PC-3 (cell line): ENCODE data around the gene LUZP4. TPM values are rescaled to one million over a fixed set of nuclear protein-coding genes. Genes with fewer than 3 reads are reported as not detected.

Source experiments
- ATAC-seq: fragments of 200-7000 bp; cut with Tn5 transposase; 2 replicates; pipeline ENCODE4 v1.9.1; 2020; ENCODE audit warnings: mild to moderate bottlenecking, moderate library complexity
- BruUV-seq: library from RNA; stranded (reverse); fragments of 400-500 nt; replicated peaks from 2 replicates; lab custom pipeline; 2021; lab: Mats Ljungman, UMichigan
- CTCF ChIA-PET: fragments of 300-600 bp; sonication (Branson Sonifier 250); formaldehyde crosslinking; loops from one replicate; lab custom pipeline; 2022; ENCODE audit warnings: antibody characterized with exemption; lab: Charles Lee
- POLR2A ChIA-PET: fragments of 300-600 bp; sonication (Branson Sonifier 250); formaldehyde crosslinking; loops from one replicate; lab custom pipeline; 2022; ENCODE audit warnings: antibody characterized with exemption; ENCODE audit not compliant: unreplicated experiment; lab: Charles Lee
- DNase-seq: peaks from one replicate; pipeline ENCODE4 v3.0.0-alpha.2; 2015
- H2AFZ ChIP-seq: fragments of 300-600 bp; sonication (generic); 2 replicates; pipeline ENCODE4 v1.6.0; 2016; ENCODE audit warnings: antibody characterized with exemption, low read length
- H3F3A ChIP-seq: fragments of 300-600 bp; sonication (generic); one replicate; pipeline ENCODE4 v1.6.0; 2017; ENCODE audit warnings: antibody characterized with exemption, low read length, control low read depth, mild to moderate bottlenecking; ENCODE audit not compliant: unreplicated experiment
- H3K27ac ChIP-seq: fragments of 300-600 bp; sonication (generic); 2 replicates; pipeline ENCODE4 v1.5.1; 2016; ENCODE audit warnings: mild to moderate bottlenecking, low read length
- H3K27me3 ChIP-seq: fragments of 300-600 bp; sonication (generic); 2 replicates; pipeline ENCODE4 v1.6.1; 2016; ENCODE audit warnings: low read length, mixed read lengths
- H3K36me3 ChIP-seq: fragments of 300-600 bp; sonication (generic); 2 replicates; pipeline ENCODE4 v1.6.1; 2016; ENCODE audit warnings: low read depth, mixed run types, low read length, mixed read lengths
- H3K4me1 ChIP-seq: fragments of 300-600 bp; sonication (generic); 2 replicates; pipeline ENCODE4 v1.5.1; 2016; ENCODE audit warnings: low read length; ENCODE audit not compliant: insufficient read depth
- H3K4me2 ChIP-seq: fragments of 300-600 bp; sonication (generic); 2 replicates; pipeline ENCODE4 v1.6.0; 2016; ENCODE audit warnings: low read length
- H3K4me3 ChIP-seq: fragments of 300-600 bp; sonication (generic); 2 replicates; pipeline ENCODE4 v1.5.1; 2016; ENCODE audit warnings: mild to moderate bottlenecking, low read length, mixed read lengths
- H3K79me2 ChIP-seq: fragments of 300-600 bp; sonication (generic); 2 replicates; pipeline ENCODE4 v1.6.1; 2017; ENCODE audit warnings: low read length, mixed read lengths
- H3K9ac ChIP-seq: fragments of 300-600 bp; sonication (generic); 2 replicates; pipeline ENCODE4 v1.6.0; 2016; ENCODE audit warnings: mild to moderate bottlenecking, low read length
- H3K9me2 ChIP-seq: fragments of 300-600 bp; sonication (generic); replicated peaks from 2 replicates; pipeline ENCODE4 v1.6.1; 2016; ENCODE audit warnings: mixed run types, low read length, mixed read lengths
- H3K9me3 ChIP-seq: fragments of 300-600 bp; sonication (generic); 2 replicates; pipeline ENCODE4 v1.6.1; 2016; ENCODE audit warnings: low read length, mixed read lengths
- H4K20me1 ChIP-seq: fragments of 300-600 bp; sonication (generic); 2 replicates; pipeline ENCODE4 v1.6.1; 2016; ENCODE audit warnings: low read length, mixed read lengths
- CTCF ChIP-seq: fragments of 300-600 bp; sonication (generic); conservative IDR thresholded peaks from 2 replicates; pipeline ENCODE4 v1.5.1; 2017; ENCODE audit warnings: antibody characterized with exemption, low read depth, mild to moderate bottlenecking, low read length
- EZH2 ChIP-seq: fragments of 300-600 bp; sonication (generic); IDR thresholded peaks from one replicate; pipeline ENCODE4 v1.6.1; 2017; ENCODE audit warnings: antibody characterized with exemption, mild to moderate bottlenecking, low read length; ENCODE audit not compliant: unreplicated experiment
- EZH2phosphoT487 ChIP-seq: fragments of 300-600 bp; sonication (generic); IDR thresholded peaks from 2 replicates; pipeline ENCODE4 v1.6.1; 2018; ENCODE audit warnings: mild to moderate bottlenecking, antibody characterized with exemption, low read length, borderline replicate concordance
- intact Hi-C: fragments of 100-400 bp; cut with micrococcal nuclease; formaldehyde crosslinking; loops from 2 replicates; pipeline ENCODE4 v1.9.0; 2023
- total RNA-seq: library from RNA; depleted of rRNA; stranded (reverse); fragments of >200 nt; gene quantifications from 2 replicates; pipeline ENCODE4 v1.2.3, GENCODE V29; 2014

Gene LUZP4
- total RNA-seq, 1 experiment from 2014 or later, result not detected

- ChIA-PET POLR2A (interaction anchor here (0.5 kb wide), 1 partner anchor 775 kb away, joined by 4 read pairs; no protein-coding TSS in a partner anchor), CTCF (no interaction called here)
- Histone ChIP-seq H3K4me3 (no peak overlapping the region), H3K9ac (no peak overlapping the region), H3K27ac (no peak overlapping the region), H3K36me3 (no peaks in the 10 kb centered on the region), H3K4me1 (no peaks in the 10 kb centered on the region), H4K20me1 (no peaks in the 10 kb centered on the region), H2AFZ (no peak overlapping the region), H3K79me2 (no peaks in the 10 kb centered on the region), H3F3A (no peaks in the 10 kb centered on the region), H3K9me2 (no peaks in the 10 kb centered on the region), H3K4me2 (no peak overlapping the region), H3K9me3 (no peaks in the 10 kb centered on the region), H3K27me3 (no peaks in the 10 kb centered on the region)
- TF ChIP-seq CTCF (no peak), EZH2 (no peak), EZH2phosphoT487 (no peak)
- intact Hi-C loops, result no loop called here
- ATAC-seq (no peak), DNase-seq (no peak)
- BruUV-seq, result no TSS peak
These were observed 34.5 kb upstream of the LUZP4 start for GRCh38 chrX:115255003-115255402.

DNA sequence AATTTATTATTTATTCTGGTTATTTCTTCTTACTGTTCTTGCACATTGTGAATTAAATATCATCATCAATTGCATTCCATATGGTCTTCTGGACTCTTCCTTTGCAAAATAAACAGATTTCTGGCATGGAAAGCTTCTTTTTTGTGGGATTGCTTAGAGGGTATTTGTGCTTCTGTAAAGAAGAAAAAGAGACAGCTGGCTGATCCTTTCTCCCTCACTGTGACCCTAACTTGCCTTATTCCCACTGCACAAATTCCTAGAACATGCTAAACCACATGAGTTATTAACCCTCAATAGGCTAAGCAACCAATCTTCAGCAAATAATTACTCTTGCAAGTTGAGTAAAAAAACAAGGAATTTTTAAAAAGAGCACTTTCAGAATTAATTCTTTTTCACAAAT is 31.8 kb upstream of the LUZP4 start:
- H3K9ac ChIP-seq, result no peak overlapping the region
- H3K36me3 ChIP-seq, result no peaks in the 10 kb centered on the region
- no peaks in the 10 kb centered on the region for H3K9me3 ChIP-seq
- ChIA-PET POLR2A (no interaction called here), CTCF (no interaction called here)
- BruUV-seq, result no TSS peak
- H3K4me3 ChIP-seq, result no peak overlapping the region
- intact Hi-C loops, result no loop called here
- no peaks in the 10 kb centered on the region for H3F3A ChIP-seq
- H3K27ac ChIP-seq, result no peak overlapping the region
- no peak for TF ChIP-seq EZH2
- no peak for TF ChIP-seq CTCF
- no peak for TF ChIP-seq EZH2phosphoT487
- H3K4me2 ChIP-seq, result no peak overlapping the region
- DNase-seq (no peak), ATAC-seq (no peak)
- H3K9me2 ChIP-seq, result no peaks in the 10 kb centered on the region
- H2AFZ ChIP-seq, result no peak overlapping the region
- H4K20me1 ChIP-seq, result no peaks in the 10 kb centered on the region
- no peaks in the 10 kb centered on the region for H3K79me2 ChIP-seq
- H3K4me1 ChIP-seq, result no peaks in the 10 kb centered on the region
- no peaks in the 10 kb centered on the region for H3K27me3 ChIP-seq

DNA sequence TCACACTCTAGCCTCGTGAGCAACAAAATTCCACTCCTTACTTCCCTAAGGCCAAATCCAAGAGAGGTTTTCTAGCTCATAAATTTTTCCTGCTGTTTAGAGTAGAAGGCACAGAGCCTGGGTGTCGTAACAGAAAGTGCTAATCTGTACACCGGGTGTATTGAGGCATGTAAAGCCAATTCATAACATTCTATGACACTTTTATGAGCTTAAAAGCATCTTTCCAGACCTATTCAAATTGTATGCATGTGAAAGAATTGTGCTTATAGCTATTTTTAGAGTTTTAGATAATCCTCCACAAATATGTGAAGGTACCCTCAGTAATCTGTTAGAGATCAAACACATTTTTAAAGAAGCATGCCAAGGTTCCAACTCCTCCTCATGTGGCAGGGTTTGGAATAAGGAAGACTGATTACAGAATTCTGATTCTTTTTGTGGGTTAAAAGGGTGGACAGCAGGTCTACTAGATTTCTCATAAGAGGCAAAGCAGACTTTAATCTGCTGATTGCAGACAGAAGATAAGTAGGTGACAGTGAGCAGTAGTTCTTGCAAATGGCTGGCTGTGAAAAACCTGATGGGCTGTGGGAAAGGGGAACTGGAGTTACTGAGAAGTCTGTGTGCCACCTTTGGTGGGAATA is 30.2 kb upstream of the LUZP4 start:
- no peaks in the 10 kb centered on the region for H3F3A ChIP-seq
- CTCF ChIA-PET, result no interaction called here
- H3K79me2 ChIP-seq, result no peaks in the 10 kb centered on the region
- DNase-seq (no peak), ATAC-seq (no peak)
- no peak overlapping the region for H3K9ac ChIP-seq
- POLR2A ChIA-PET, result no interaction called here
- intact Hi-C loops, result no loop called here
- no peak overlapping the region for H3K4me2 ChIP-seq
- H3K9me2 ChIP-seq, result no peaks in the 10 kb centered on the region
- H3K4me3 ChIP-seq, result no peak overlapping the region
- H3K27ac ChIP-seq, result no peak overlapping the region
- H3K27me3 ChIP-seq, result no peaks in the 10 kb centered on the region
- no peak overlapping the region for H2AFZ ChIP-seq
- no TSS peak for BruUV-seq
- no peaks in the 10 kb centered on the region for H3K36me3 ChIP-seq
- TF ChIP-seq EZH2 (no peak), EZH2phosphoT487 (no peak), CTCF (no peak)
- no peaks in the 10 kb centered on the region for H3K9me3 ChIP-seq
- H4K20me1 ChIP-seq, result no peaks in the 10 kb centered on the region
- H3K4me1 ChIP-seq, result no peaks in the 10 kb centered on the region
